ENCODE data around the gene SLC12A7.

- TF ChIP-seq CTCF (IDR thresholded peaks at IDR 0.05; ENCODE audit: insufficient read depth, low read depth, low read length) (no peak), EZH2 (IDR thresholded peaks at IDR 0.05; ENCODE audit: insufficient read depth, low read length) (no peak)
These were observed 78.7 kb downstream of the SLC12A7 start for GRCh38 chr5:1033178-1033577.

Data from astrocyte (in vitro differentiated cells and primary cell).